ENCODE results near the gene ZNF202.
"Not testable (repeated sequence)": the region's sequence is repeated elsewhere in the genome, so short reads cannot be mapped to it uniquely, and the experiment has no call there.

ZNF202 gene

DNA sequence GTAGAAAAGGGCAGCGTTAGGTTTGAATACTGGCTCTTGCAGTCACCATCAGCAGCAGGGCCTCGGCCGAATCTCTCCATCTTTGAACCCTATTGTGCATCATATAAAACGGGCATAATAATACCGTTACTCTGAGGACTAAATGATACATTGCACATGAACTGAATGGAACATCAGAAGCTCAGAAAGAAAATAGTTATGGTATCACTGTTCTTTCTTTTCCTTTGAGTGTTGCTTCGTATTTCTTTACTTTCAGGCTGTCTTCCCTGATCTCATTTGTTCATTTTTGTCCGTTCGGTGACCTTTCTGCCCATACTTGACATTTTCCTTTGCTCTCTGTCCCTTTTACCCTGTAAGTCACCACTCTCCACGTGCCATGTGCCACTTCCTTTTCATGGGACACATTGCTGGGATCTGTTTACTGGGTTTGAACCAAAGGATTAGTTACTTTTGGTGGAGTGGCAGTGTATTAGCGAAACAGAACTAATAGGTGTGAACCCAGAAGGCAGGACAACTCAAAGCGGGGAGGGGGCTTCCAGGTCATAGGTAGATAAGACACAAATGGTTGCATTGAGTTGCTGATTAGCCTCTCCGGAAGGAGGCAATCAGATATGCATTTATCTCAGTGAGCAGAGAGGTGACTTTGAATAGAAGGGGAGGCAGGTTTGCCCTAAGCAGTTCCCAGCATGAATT lies 717 bp upstream of the ZNF202 start:
- peak in 4 of 56 donors; percentile 1 to 33 (median 10) for DNase-seq

DNA sequence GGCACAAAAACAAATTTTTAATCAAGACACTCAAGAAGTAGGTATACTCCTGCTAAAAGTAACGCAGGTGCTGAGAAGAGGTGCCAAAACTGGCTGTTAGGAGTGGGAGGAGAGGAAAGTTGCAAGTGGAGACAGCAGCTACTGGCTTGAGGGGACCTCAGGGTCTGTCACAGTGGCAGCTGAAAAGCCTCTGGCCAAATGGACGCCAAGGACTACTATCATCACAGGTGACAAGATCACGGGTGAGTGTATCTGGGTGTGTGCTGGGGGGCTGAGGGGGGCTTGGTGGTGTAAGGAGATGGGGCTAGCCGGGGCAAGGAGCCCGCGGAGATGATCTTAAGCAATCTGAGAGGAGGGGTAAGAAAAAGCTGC lies 687 bp downstream of the ZNF202 start:
- DNase-seq = peak in 2 of 56 donors; percentile 5 to 44

- DNase-seq = no peak
These were observed 3.1 kb downstream of the ZNF202 start for GRCh38 chr11:123738374-123738773.

DNA sequence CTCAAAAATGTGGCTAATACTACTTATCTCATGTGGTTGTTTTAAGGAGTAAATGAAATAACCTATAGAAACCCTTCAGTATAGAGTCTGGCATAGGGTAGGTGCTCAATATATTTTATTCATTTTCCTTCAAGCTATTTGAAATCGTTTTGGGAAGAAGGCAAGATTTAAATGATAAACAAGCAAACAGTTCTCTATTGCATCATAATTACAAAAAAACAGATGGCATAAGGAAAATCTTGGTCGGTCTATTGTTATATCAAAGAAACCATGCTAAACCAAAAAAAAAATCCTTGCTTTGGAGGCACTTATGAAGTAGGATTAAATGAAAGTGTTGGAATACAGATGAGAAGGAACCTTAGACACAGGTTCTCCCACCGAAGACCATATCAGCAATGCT lies 4.7 kb downstream of the ZNF202 start:
- DNase-seq = no peak

DNA sequence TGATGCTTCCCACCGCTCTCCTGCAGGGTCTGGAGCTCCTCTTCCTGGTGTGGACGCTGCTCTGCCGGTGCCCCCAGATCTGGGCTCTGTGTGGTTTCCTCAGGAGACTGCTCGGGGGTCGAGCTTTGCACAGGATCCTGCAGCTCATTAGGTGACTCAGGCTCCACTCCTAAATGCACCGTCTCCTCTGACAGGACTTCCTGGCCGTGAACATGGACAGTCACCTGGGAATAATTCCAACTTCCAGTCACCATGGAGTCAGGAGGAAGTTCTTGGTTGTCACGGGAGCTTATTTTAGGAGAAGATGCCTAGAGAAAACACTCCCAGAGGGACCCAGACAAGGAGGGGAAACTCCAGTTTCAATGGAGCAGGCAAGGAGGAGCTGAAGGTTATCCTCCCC lies 11.9 kb downstream of the ZNF202 start:
- DNase-seq = no peak

- no peak for DNase-seq
These were observed 15.3 kb downstream of the ZNF202 start for GRCh38 chr11:123725995-123726655.

GRCh38 chr11:123719452-123719851 lies 22.0 kb downstream of the ZNF202 start:
- no peak for DNase-seq

GRCh38 chr11:123718469-123718868 lies 23.0 kb downstream of the ZNF202 start:
- DNase-seq = no peak

DNA sequence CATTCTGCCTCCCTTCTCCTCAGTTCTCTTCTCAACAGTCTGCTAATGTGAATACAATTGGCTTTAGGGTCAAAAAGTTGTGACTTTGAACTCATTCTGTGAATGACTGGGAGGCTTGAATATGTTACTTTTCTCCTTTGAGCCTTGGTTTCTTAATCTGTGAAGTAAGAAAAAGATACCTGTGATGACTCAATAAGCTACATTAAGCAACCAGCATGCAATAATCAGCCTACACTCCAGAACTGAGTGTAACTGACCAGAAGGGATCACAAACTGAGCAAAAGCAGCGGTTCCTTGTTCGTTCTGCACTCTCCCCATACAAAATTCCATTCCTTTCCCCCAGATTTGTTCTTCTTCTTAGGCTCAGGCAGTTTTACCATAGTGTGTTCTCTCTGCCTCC lies 23.4 kb downstream of the ZNF202 start:
- no peak for DNase-seq

DNA sequence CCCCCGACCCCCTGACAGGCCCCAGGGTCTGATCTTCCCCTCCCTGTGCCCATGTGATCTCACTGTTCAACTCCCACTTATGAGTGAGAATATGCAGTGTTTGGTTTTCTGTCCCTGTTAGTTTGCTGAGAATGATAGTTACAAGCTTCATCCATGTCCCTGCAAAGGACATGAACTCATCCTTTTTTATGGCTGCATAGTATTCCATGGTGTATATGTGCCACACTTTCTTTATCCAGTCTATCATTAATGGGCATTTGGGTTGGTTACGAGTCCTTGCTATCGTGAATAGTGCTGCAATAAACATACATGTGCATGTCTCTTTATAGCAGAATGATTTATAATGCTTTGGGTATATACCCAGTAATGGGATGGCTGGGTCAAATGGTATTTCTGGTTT lies 28.8 kb downstream of the ZNF202 start:
- not testable (repeated sequence) for DNase-seq

GRCh38 chr11:123707606-123708205 lies 33.8 kb downstream of the ZNF202 start:
- DNase-seq = peak in 23 of 56 donors; percentile 4 to 76 (median 33)

- DNase-seq = no peak
These were observed 34.3 kb downstream of the ZNF202 start for GRCh38 chr11:123707206-123707605.

- no peak for DNase-seq
These were observed 37.1 kb downstream of the ZNF202 start for GRCh38 chr11:123704341-123704740.

DNA sequence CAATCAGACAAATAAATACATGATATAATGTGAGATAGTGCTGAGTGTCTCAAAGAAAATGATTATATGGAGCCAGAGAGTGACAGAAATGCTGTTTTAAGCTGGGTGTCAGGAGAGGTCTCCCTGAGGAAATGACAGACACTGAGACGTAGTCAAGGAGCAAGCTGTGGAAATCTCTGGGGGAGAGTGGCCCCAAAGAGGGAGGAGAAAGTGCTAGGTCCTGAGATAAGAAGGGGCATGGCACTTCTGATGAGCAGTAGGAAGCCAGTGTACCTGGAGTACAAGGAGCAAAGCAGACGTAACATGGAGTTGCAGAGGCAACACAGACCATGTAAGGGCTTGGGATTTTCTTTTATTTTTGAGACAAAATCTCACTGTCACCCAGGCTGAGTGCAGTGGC lies 38.8 kb downstream of the ZNF202 start:
- no peak for DNase-seq

DNA sequence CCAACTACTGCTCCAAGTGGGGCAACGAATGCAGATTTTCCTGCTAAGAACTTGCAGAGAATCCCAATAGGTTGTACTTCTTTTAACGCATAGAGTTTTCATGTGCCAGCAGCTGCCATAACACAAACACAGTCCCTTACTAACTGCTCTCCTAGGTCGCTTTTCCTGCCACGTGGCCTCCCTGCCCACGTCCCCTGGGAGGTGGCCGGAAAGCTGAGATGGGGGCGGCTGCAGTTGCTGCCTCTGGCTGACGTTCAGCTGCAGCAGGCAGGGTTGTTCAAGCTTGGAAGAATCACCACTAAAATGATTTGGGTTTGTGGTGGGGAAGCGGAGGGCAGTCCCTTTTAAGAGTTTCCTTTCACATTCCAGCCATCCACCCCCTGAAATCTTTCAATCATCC lies 39.3 kb downstream of the ZNF202 start:
- DNase-seq = peak in 3 of 56 donors; percentile 18 to 30 (median 28)

- DNase-seq = no peak
These were observed 40.7 kb downstream of the ZNF202 start for GRCh38 chr11:123700772-123701171.

DNA sequence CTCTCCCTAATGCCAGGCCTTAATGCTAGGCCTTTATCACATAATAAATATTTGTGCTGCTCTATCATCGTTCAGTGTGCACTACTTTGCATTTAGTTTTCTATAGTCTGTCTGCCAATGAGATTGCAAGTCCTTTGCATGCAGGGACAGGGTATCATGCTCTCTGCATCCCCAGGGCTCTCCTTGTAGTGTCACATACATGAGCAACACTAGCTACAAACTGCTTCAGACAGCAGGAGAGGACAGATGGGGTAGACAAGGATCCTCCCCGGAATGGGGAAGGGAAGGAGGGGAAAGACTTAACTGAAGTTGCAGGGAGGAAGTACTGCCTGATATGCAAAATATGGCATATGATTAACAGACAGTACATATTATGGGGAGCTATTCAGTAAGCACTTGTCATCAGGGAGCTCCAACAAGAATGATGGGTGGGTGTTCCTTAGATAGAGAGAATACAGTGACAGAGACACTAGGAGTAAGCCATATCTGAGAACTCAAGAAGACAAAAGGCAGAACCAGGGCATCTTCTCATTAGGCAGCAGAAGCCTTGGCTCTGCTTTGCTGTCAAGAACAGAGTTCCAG lies 42.8 kb downstream of the ZNF202 start:
- no peak for DNase-seq

- DNase-seq = no peak
These were observed 45.3 kb downstream of the ZNF202 start for GRCh38 chr11:123696183-123696582.

GRCh38 chr11:123695231-123695630 lies 46.2 kb downstream of the ZNF202 start:
- no peak for DNase-seq

DNA sequence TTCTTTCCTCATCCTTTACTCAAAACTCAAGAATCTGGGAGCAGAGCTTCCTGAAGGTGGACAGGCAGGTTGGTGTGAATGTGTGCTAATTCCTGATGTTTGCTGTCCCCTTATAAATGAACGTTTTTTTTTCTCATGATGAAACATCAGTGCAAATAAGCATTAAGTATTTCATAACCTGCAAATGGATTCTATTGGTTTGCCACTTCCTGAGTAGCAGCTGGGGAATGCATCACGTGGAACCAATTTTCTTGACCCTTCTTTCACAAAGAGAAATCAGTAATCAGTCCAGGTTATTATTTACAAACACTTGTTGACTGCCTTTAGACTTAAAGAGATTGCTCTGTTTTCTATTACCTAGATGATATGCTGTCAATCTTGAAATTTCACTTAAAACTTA lies 46.9 kb downstream of the ZNF202 start:
- no peak for DNase-seq

DNA sequence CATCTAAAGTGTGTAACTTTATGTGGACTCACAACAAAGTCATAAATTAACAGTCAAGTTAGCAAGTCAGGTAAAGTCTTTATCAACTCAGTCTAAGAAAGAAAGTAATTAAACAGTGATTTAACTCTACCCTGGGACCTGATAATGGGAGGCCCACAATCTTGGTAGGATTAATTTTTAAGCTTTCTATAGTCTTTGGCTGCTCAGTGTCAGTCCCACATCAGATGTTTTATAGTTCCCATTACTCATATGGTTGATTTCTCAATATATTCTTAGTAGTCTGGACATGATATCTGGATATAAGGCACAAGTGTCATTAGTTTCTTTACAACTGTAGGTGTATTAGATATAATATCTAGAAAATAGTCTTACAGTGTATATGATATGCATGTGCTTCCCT lies 48.5 kb downstream of the ZNF202 start:
- no peak for DNase-seq

DNA sequence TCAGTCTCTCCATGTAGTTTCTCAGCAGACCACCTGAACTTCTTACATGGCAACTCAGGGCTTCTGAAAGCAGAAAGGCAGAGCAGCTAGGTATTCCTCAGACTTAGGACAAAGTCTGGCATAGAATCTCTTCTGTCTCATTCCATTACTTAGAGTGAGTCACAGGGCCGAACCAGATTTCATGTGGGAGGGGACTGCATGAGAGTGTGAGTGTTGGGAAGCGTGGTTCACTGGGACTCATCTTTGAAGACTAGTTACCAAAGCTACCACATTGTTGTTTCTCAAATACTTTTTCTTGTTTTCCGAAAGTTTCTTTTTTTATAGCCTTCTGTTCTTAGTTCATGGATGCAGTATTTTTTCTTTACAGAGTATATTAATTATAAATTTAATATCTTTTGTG lies 51.0 kb downstream of the ZNF202 start:
- DNase-seq = peak in 6 of 56 donors; percentile 12 to 41 (median 30)
